ENCODE data around the gene MID1.

MID1 gene

GRCh38 chrX:10518073-10518472 lies 102.3 kb downstream of the MID1 start:
- no peaks in the 10 kb centered on the region for H3K4me1 Mint-ChIP-seq
- no peaks in the 10 kb centered on the region for H3K27me3 Mint-ChIP-seq
- H3K27ac Mint-ChIP-seq: no peak overlapping the region
- CTCF ChIA-PET: no interaction called here
- no peaks in the 10 kb centered on the region for H3K36me3 Mint-ChIP-seq
- no peaks in the 10 kb centered on the region for H3K9me3 Mint-ChIP-seq
- H3K4me3 Mint-ChIP-seq: no peak overlapping the region
- DNase-seq: no peak

- Mint-ChIP-seq H3K27ac (no peak overlapping the region), H3K27me3 (no peaks in the 10 kb centered on the region), H3K36me3 (no peaks in the 10 kb centered on the region), H3K4me3 (no peak overlapping the region), H3K9me3 (no peaks in the 10 kb centered on the region), H3K4me1 (no peaks in the 10 kb centered on the region)
- DNase-seq: no peak
- CTCF ChIA-PET: no interaction called here
Observed at GRCh38 chrX:10516781-10517322, 103.5 kb downstream of the MID1 start.

GRCh38 chrX:10514891-10515290 lies 105.5 kb downstream of the MID1 start:
- no peaks in the 10 kb centered on the region for H3K27me3 Mint-ChIP-seq
- CTCF ChIA-PET: no interaction called here
- DNase-seq: no peak
- H3K4me1 Mint-ChIP-seq: no peaks in the 10 kb centered on the region
- H3K4me3 Mint-ChIP-seq: no peak overlapping the region
- no peak overlapping the region for H3K27ac Mint-ChIP-seq
- H3K9me3 Mint-ChIP-seq: no peaks in the 10 kb centered on the region
- H3K36me3 Mint-ChIP-seq: no peaks in the 10 kb centered on the region

- no peak overlapping the region for H3K27ac Mint-ChIP-seq
- CTCF ChIA-PET: no interaction called here
- no peak for DNase-seq
- no peaks in the 10 kb centered on the region for H3K9me3 Mint-ChIP-seq
- H3K27me3 Mint-ChIP-seq: no peaks in the 10 kb centered on the region
- no peak overlapping the region for H3K4me3 Mint-ChIP-seq
- H3K36me3 Mint-ChIP-seq: no peaks in the 10 kb centered on the region
- H3K4me1 Mint-ChIP-seq: no peaks in the 10 kb centered on the region
Observed at GRCh38 chrX:10513974-10514373, 106.4 kb downstream of the MID1 start.

- no peaks in the 10 kb centered on the region for H3K36me3 Mint-ChIP-seq
- CTCF ChIA-PET: no interaction called here
- no peaks in the 10 kb centered on the region for H3K4me1 Mint-ChIP-seq
- no peak overlapping the region for H3K27ac Mint-ChIP-seq
- no peak for DNase-seq
- H3K4me3 Mint-ChIP-seq: no peak overlapping the region
- no peaks in the 10 kb centered on the region for H3K9me3 Mint-ChIP-seq
- no peaks in the 10 kb centered on the region for H3K27me3 Mint-ChIP-seq
Observed at GRCh38 chrX:10512741-10513140, 107.6 kb downstream of the MID1 start.

GRCh38 chrX:10512258-10512657 lies 108.1 kb downstream of the MID1 start:
- DNase-seq: no peak
- CTCF ChIA-PET: no interaction called here
- Mint-ChIP-seq H3K36me3 (no peaks in the 10 kb centered on the region), H3K9me3 (no peaks in the 10 kb centered on the region), H3K4me3 (no peak overlapping the region), H3K4me1 (no peaks in the 10 kb centered on the region), H3K27me3 (no peaks in the 10 kb centered on the region), H3K27ac (no peak overlapping the region)

- H3K36me3 Mint-ChIP-seq: no peaks in the 10 kb centered on the region
- CTCF ChIA-PET: no interaction called here
- no peak overlapping the region for H3K27ac Mint-ChIP-seq
- no peak overlapping the region for H3K4me3 Mint-ChIP-seq
- no peaks in the 10 kb centered on the region for H3K4me1 Mint-ChIP-seq
- no peaks in the 10 kb centered on the region for H3K9me3 Mint-ChIP-seq
- no peaks in the 10 kb centered on the region for H3K27me3 Mint-ChIP-seq
- DNase-seq: no peak
Observed at GRCh38 chrX:10509397-10509796, 111.0 kb downstream of the MID1 start.

- H3K4me3 Mint-ChIP-seq: no peak overlapping the region
- no peaks in the 10 kb centered on the region for H3K4me1 Mint-ChIP-seq
- CTCF ChIA-PET: no interaction called here
- H3K9me3 Mint-ChIP-seq: no peaks in the 10 kb centered on the region
- no peak for DNase-seq
- H3K36me3 Mint-ChIP-seq: no peaks in the 10 kb centered on the region
- no peak overlapping the region for H3K27ac Mint-ChIP-seq
- H3K27me3 Mint-ChIP-seq: no peaks in the 10 kb centered on the region
Observed at GRCh38 chrX:10508891-10509290, 111.5 kb downstream of the MID1 start.

- no peak for DNase-seq
- no peak overlapping the region for H3K4me3 Mint-ChIP-seq
- CTCF ChIA-PET: no interaction called here
- no peaks in the 10 kb centered on the region for H3K36me3 Mint-ChIP-seq
- no peaks in the 10 kb centered on the region for H3K27me3 Mint-ChIP-seq
- no peaks in the 10 kb centered on the region for H3K4me1 Mint-ChIP-seq
- H3K9me3 Mint-ChIP-seq: no peaks in the 10 kb centered on the region
- no peak overlapping the region for H3K27ac Mint-ChIP-seq
Observed at GRCh38 chrX:10507876-10508275, 112.5 kb downstream of the MID1 start.

GRCh38 chrX:10507181-10507580 lies 113.2 kb downstream of the MID1 start:
- Mint-ChIP-seq H3K27me3 (no peaks in the 10 kb centered on the region), H3K4me3 (no peak overlapping the region), H3K27ac (no peak overlapping the region), H3K9me3 (no peaks in the 10 kb centered on the region), H3K4me1 (no peaks in the 10 kb centered on the region), H3K36me3 (no peaks in the 10 kb centered on the region)
- CTCF ChIA-PET: no interaction called here
- DNase-seq: no peak

- Mint-ChIP-seq H3K9me3 (no peaks in the 10 kb centered on the region), H3K36me3 (no peaks in the 10 kb centered on the region), H3K27me3 (no peaks in the 10 kb centered on the region), H3K4me3 (no peak overlapping the region), H3K27ac (no peak overlapping the region), H3K4me1 (no peaks in the 10 kb centered on the region)
- DNase-seq: no peak
- CTCF ChIA-PET: no interaction called here
Observed at GRCh38 chrX:10506781-10507180, 113.6 kb downstream of the MID1 start.

GRCh38 chrX:10505726-10506125 lies 114.7 kb downstream of the MID1 start:
- no peak for DNase-seq
- Mint-ChIP-seq H3K36me3 (no peaks in the 10 kb centered on the region), H3K4me1 (no peaks in the 10 kb centered on the region), H3K4me3 (no peak overlapping the region), H3K9me3 (no peaks in the 10 kb centered on the region), H3K27me3 (no peaks in the 10 kb centered on the region), H3K27ac (no peak overlapping the region)
- CTCF ChIA-PET: no interaction called here

- no peaks in the 10 kb centered on the region for H3K9me3 Mint-ChIP-seq
- H3K36me3 Mint-ChIP-seq: no peaks in the 10 kb centered on the region
- no peaks in the 10 kb centered on the region for H3K27me3 Mint-ChIP-seq
- CTCF ChIA-PET: no interaction called here
- no peaks in the 10 kb centered on the region for H3K4me1 Mint-ChIP-seq
- DNase-seq: no peak
- no peak overlapping the region for H3K4me3 Mint-ChIP-seq
- no peak overlapping the region for H3K27ac Mint-ChIP-seq
Observed at GRCh38 chrX:10502961-10503360, 117.4 kb downstream of the MID1 start.

- Mint-ChIP-seq H3K27me3 (no peaks in the 10 kb centered on the region), H3K4me3 (no peak overlapping the region), H3K4me1 (no peaks in the 10 kb centered on the region), H3K27ac (no peak overlapping the region), H3K9me3 (no peaks in the 10 kb centered on the region), H3K36me3 (no peaks in the 10 kb centered on the region)
- CTCF ChIA-PET: no interaction called here
- no peak for DNase-seq
Observed at GRCh38 chrX:10501611-10502010, 118.8 kb downstream of the MID1 start.

- DNase-seq: no peak
- H3K9me3 Mint-ChIP-seq: no peaks in the 10 kb centered on the region
- CTCF ChIA-PET: no interaction called here
Observed at GRCh38 chrX:10496345-10496965, 123.9 kb downstream of the MID1 start.

GRCh38 chrX:10495677-10496076 lies 124.7 kb downstream of the MID1 start:
- DNase-seq: no peak
- Mint-ChIP-seq H3K27me3 (no peaks in the 10 kb centered on the region), H3K4me1 (no peaks in the 10 kb centered on the region), H3K9me3 (no peaks in the 10 kb centered on the region), H3K36me3 (no peaks in the 10 kb centered on the region), H3K4me3 (no peak overlapping the region), H3K27ac (no peak overlapping the region)
- CTCF ChIA-PET: no interaction called here

More at GRCh38 chrX:10496345-10496965, 123.9 kb downstream of the MID1 start:
- no peak overlapping the region for H3K27ac Mint-ChIP-seq
- no peaks in the 10 kb centered on the region for H3K4me1 Mint-ChIP-seq
- H3K4me3 Mint-ChIP-seq: no peak overlapping the region
- H3K36me3 Mint-ChIP-seq: no peaks in the 10 kb centered on the region
- H3K27me3 Mint-ChIP-seq: no peaks in the 10 kb centered on the region

All from activated naive CD4-positive, alpha-beta T cell treated with anti-CD3 and anti-CD28 coated beads, Interleukin-2, amount 10 ng/mL, durations not matched to agents 7 days and 5 days (primary cell).